Embryonic facial prominence (tissue), 1 donor: Measurements from ENCODE around the gene C1QTNF6.

Source experiments
- DNase-seq: peaks from one replicate; pipeline ENCODE4 v3.0.0-alpha.2; 2016; ENCODE audit errors: extremely low spot score

The C1QTNF6 gene

GRCh38 chr22:37141971-37142370 is 46.1 kb downstream of the C1QTNF6 start:
- DNase-seq, result no peak

GRCh38 chr22:37141476-37141875 is 46.6 kb downstream of the C1QTNF6 start:
- DNase-seq, result no peak

GRCh38 chr22:37140686-37141323 is 47.2 kb downstream of the C1QTNF6 start:
- DNase-seq, result no peak

DNA sequence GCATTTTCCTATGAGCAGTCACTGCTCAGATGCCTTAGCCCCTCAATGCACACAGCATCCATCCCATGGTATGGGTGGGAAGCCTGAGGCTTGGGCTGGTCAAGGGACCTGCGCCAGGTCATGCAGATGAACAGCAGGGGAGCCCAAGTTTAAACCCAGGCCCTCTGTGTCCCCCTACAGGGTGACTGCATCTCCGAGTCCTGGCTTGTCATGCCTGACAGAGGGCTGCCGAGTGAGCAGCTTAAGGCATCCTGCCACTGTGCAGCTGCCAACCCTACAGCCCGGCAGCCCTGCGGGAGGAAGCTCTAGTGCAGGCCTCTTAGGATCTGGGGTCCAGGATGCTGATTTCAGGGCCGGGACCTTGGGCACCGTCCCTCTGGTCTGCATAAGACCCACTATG is 48.3 kb downstream of the C1QTNF6 start:
- no peak for DNase-seq

DNA sequence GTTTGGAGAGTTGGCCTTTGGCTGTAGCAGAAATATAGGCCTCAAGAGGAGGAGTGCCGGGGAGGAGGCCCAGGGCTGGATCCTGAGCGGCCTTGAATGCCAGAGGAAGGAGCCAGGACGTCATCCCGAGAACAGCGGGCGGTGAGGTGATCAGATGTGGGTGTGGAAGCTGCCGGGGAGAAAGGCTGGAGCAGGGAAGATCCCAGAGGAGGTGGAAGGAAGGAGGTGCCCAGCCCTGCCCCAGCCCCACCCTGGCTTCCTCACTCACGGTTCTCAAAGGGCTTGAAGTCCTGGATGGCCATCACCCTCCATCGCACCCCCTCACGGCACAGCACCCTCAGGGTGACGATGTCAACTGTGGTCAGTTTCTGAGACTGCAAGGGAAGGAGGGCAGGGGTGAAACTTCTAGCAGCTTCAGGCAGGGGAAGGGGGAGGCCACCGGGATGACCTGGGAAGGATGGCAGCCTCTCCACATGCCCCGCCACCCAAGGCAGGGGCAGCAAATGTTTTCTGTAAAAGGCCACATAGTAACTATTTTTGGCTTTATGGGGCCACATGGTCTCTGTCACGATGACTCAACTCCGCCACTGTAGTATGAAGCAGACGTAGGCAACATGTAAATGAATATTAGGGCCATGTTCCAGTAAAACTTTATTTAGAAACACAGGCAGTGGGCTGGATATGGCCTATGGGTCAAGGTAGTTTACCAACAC is 49.0 kb downstream of the C1QTNF6 start:
- no peak for DNase-seq

- DNase-seq, result no peak
These were observed 50.0 kb downstream of the C1QTNF6 start for GRCh38 chr22:37137903-37138665.

DNA sequence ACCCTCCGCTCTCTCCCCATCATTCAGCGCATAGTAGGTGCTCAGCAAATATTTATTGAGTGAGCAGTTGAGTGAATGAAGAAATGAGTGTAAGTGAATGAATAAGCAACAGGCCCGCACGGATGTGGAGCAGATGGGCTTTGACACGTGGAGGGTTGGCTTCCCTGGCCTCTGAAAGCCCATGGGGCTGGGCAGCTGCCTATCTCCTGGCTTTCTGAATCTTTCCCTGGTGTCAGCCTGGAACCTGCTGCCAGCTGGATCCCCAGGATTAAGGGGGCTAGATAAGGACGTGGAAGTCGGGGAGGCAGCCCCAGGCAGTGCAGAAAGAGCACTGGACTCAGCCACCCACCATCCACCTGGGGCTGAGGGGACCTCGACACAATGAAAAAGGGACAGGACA is 50.9 kb downstream of the C1QTNF6 start:
- DNase-seq, result no peak

- no peak for DNase-seq
These were observed 53.0 kb downstream of the C1QTNF6 start for GRCh38 chr22:37135023-37135422.

GRCh38 chr22:37133304-37134018 is 54.6 kb downstream of the C1QTNF6 start:
- DNase-seq, result no peak

GRCh38 chr22:37132773-37133172 is 55.3 kb downstream of the C1QTNF6 start:
- no peak for DNase-seq
